ENCODE data around the gene CORO2B.

DNA sequence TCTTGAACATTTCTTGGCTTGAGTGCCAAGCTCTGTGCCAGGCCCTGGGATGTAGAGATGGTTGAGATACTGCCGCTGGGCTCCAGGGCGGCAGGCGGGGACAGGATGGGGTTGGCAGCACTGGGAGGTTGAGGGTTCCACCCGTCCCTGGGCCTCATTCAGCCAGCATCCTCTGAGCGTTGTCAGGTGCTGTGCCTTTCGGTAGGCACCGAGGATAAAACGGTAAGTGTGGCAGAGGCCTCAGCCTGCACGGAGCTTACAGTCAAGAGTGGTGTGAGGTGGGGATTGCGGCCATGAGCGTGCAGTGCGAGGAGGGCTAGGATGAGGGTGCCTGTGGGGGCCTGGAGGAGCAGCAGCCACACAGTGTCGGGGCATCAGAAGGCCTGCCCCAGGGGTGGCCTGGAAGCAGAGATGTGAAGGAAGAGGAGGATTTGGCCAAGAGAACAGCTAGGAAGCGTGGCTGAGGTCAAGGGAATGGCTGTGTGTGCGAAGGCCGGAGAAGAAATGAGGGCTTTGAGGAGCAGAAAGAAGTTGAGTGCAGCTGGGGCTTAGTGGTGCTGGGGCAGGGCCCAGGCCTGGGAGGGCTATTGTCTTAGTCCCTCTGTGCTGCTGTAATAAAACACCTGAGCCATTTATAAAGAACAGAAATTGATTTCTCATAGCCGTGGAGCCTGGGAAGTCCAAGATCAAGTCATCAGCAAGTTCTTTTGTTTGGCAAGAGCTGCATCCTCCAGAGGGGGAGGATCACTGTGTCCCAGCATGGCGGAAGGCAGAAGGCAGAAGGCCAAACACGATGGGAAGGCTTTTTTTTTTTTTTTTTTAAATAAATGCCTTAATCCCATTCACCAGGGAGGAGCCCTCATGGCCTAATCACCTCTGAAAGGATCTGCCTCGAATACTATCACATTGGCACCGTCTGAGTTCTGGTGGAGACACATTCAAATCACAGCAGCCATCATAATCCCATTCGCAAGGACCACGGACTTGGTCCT lies 22.7 kb downstream of the CORO2B start:
- TF ChIP-seq, protein P1, sequence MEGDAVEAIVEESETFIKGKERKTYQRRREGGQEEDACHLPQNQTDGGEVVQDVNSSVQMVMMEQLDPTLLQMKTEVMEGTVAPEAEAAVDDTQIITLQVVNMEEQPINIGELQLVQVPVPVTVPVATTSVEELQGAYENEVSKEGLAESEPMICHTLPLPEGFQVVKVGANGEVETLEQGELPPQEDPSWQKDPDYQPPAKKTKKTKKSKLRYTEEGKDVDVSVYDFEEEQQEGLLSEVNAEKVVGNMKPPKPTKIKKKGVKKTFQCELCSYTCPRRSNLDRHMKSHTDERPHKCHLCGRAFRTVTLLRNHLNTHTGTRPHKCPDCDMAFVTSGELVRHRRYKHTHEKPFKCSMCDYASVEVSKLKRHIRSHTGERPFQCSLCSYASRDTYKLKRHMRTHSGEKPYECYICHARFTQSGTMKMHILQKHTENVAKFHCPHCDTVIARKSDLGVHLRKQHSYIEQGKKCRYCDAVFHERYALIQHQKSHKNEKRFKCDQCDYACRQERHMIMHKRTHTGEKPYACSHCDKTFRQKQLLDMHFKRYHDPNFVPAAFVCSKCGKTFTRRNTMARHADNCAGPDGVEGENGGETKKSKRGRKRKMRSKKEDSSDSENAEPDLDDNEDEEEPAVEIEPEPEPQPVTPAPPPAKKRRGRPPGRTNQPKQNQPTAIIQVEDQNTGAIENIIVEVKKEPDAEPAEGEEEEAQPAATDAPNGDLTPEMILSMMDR (conservative IDR thresholded peaks at IDR 0.05; ENCODE audit: low read depth, low read length), result no peak
- no peak for TF ChIP-seq EZH2 (IDR thresholded peaks at IDR 0.05; ENCODE audit: borderline replicate concordance, low read depth, low read length, poor library complexity, severe bottlenecking)

Measured in A673 (cell line).